ENCODE results near the gene CYP2E1. TPM values are rescaled to one million over a fixed set of nuclear protein-coding genes. Genes with fewer than 3 reads are reported as not detected.

Gene CYP2E1
- total RNA-seq, 6 experiments from 2014 or later = 0.45 to 1.3 (median 0.83) TPM

DNA sequence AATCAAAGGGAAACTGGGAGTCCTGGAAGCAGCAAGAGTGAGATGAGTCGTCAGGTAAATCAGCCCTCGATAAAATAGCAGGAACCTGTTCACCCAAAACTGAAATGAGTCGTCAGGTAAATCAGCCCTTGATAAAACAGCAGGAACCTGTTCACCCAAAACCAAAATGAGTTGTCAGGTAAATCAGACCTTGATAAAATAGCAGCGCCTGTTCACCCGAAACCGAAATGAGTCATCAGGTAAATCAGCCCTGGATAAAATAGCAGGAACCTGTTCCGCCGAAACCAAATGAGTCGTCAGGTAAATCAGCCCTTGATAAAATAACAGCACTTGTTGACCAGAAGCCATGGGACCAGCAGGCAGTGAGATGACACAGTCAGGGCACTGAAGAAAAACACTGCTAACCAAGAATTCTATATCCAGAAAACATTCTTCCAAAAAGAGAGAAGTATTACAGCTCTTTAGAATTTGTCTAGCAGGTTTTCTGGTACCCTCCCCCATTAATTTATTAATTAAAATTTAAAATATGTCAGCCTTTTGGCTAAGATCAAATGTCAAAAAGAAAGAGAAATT is 3.4 kb upstream of the CYP2E1 start:
- Mint-ChIP-seq H3K27ac (no peak overlapping the region), H3K4me3 (no peak overlapping the region), H3K36me3 (ENCODE audit: low read depth) (peaks cover 6% of the 10 kb centered on the region; the same call in 1 of the 2 replicates), H3K27me3 (ENCODE audit: insufficient read depth) (peaks cover 27% of the 10 kb centered on the region), H3K4me1 (ENCODE audit: low read depth) (no peaks in the 10 kb centered on the region; the same call in 1 of the 2 replicates), H3K9me3 (peaks cover 6% of the 10 kb centered on the region; the same call in 1 of the 2 replicates)
- DNase-seq = no peak
- no peak for TF ChIP-seq CTCF (IDR thresholded peaks at IDR 0.05)

- Mint-ChIP-seq H3K9me3 (peaks cover 6% of the 10 kb centered on the region; the same call in 1 of the 2 replicates), H3K27me3 (ENCODE audit: insufficient read depth) (peaks cover 41% of the 10 kb centered on the region)
- DNase-seq = no peak
These were observed 1.7 kb upstream of the CYP2E1 start for GRCh38 chr10:133525444-133525843.

GRCh38 chr10:133527771-133528271 is 658 bp downstream of the CYP2E1 start:
- peaks cover 6% of the 10 kb centered on the region; the same call in 1 of the 2 replicates for H3K4me1 Mint-ChIP-seq (ENCODE audit: low read depth)
- no peak overlapping the region for H3K4me3 Mint-ChIP-seq
- no peak for DNase-seq
- H3K36me3 Mint-ChIP-seq (ENCODE audit: low read depth) = peaks cover 6% of the 10 kb centered on the region; the same call in 1 of the 2 replicates
- no peak overlapping the region for H3K27ac Mint-ChIP-seq
- peaks cover 6% of the 10 kb centered on the region; the same call in 1 of the 2 replicates for H3K9me3 Mint-ChIP-seq
- H3K27me3 Mint-ChIP-seq (ENCODE audit: insufficient read depth) = peaks cover 52% of the 10 kb centered on the region
- TF ChIP-seq CTCF (IDR thresholded peaks at IDR 0.05) = no peak

More at GRCh38 chr10:133525444-133525843, 1.7 kb upstream of the CYP2E1 start:
- peaks cover 6% of the 10 kb centered on the region for H3K4me1 Mint-ChIP-seq (ENCODE audit: low read depth)
- H3K36me3 Mint-ChIP-seq (ENCODE audit: low read depth) = peaks cover 6% of the 10 kb centered on the region; the same call in 1 of the 2 replicates
- TF ChIP-seq CTCF (IDR thresholded peaks at IDR 0.05) = no peak
- no peak overlapping the region for H3K27ac Mint-ChIP-seq
- no peak overlapping the region for H3K4me3 Mint-ChIP-seq

GRCh38 chr10:133528296-133528844 is 1.2 kb downstream of the CYP2E1 start:
- H3K4me1 Mint-ChIP-seq (ENCODE audit: low read depth) = peaks cover 6% of the 10 kb centered on the region; the same call in 1 of the 2 replicates
- no peak for TF ChIP-seq CTCF (IDR thresholded peaks at IDR 0.05)
- DNase-seq = no peak
- peaks cover 57% of the 10 kb centered on the region for H3K27me3 Mint-ChIP-seq (ENCODE audit: insufficient read depth)
- no peak overlapping the region for H3K4me3 Mint-ChIP-seq
- H3K9me3 Mint-ChIP-seq = peaks cover 5% of the 10 kb centered on the region; the same call in 1 of the 2 replicates
- H3K36me3 Mint-ChIP-seq (ENCODE audit: low read depth) = peaks cover 3% of the 10 kb centered on the region; the same call in 1 of the 2 replicates
- no peak overlapping the region for H3K27ac Mint-ChIP-seq

GRCh38 chr10:133528845-133529575 is 1.8 kb downstream of the CYP2E1 start:
- H3K9me3 Mint-ChIP-seq = no peaks in the 10 kb centered on the region
- peaks cover 6% of the 10 kb centered on the region; the same call in 1 of the 2 replicates for H3K4me1 Mint-ChIP-seq (ENCODE audit: low read depth)
- H3K27me3 Mint-ChIP-seq (ENCODE audit: insufficient read depth) = peaks cover 56% of the 10 kb centered on the region
- no peak for TF ChIP-seq CTCF (IDR thresholded peaks at IDR 0.05)
- H3K27ac Mint-ChIP-seq = no peak overlapping the region
- H3K4me3 Mint-ChIP-seq = peak overlapping the region; percentile 45
- H3K36me3 Mint-ChIP-seq (ENCODE audit: low read depth) = no peaks in the 10 kb centered on the region; the same call in 1 of the 2 replicates
- DNase-seq = no peak
